Measurements from ENCODE around the gene PRICKLE2. TPM values are rescaled to one million over a fixed set of nuclear protein-coding genes. Genes with fewer than 3 reads are reported as not detected.

Gene PRICKLE2
- total RNA-seq, 1 experiment from 2014 or later, result 0.40 TPM

DNA sequence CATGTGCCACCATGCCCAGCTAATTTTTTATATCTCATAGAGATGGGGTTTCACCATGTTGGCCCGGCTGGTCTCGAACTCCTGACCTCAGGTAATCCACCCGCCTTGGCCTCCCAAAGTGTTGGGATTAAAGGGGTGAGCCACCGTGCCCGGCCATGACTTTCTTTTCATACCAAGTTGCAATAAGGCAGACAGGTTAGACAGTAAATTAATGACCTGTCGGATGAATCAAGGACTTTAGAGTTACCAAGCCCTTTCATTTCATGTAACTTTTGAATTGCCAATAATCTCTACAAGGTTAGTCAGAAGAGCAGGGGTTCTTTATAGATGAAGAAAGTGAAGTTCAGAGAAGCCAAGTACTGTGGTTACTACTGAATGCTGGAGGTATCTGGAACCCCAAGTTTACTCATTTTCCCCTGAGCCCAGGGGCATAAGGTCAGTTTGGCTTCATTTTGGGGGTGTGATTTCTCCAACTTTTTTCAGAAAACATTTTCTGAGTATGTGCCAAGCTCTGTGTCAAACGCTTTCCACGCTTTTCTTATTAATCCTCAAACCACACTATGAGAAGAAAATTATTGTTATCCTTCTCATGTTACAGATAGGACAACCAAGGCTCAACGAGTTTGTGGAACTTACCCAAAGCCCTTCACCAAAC, 11.9 kb downstream of the PRICKLE2 start:
- Histone ChIP-seq H3K36me3 (no peaks in the 10 kb centered on the region), H3K9me3 (no peaks in the 10 kb centered on the region), H3K4me3 (no peak overlapping the region), H3K27me3 (no peaks in the 10 kb centered on the region)
- DNase-seq, result no peak

DNA sequence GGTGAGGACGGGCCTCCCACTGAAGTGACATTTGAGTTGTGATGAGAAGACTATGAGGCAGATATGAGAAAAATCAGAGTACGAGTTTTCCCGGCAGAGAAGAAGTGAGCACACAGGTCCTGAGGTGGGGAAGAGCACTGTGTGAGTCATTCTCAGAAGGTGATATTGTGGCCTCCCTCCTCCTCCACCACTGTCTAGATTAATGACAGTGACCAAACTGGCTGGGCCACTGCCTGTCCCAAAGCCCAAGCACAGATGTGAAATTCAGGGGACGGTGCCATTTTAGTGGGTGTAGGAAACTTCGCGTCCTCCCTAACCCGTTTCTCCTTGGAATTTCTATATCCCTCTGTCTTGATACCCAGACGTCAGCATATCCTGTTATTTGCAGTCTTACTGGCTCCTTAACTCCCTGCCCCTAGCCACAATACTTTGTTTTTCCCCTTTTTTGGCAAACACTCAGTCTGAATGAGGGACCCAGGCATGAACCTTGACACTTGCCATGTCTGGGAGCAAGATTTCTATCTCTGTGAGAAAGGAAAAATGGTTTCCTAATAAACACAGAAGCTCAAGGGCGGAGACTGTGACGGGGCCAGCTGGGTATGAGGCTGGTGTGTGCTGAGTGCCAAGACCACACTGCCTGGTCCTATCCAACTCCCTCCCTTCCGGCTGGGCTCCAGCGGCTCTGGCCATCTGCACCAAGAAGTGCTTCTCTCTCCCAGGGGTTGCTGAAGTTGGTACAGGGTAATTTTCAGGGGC, 15.2 kb downstream of the PRICKLE2 start:
- peak; percentile 84 for DNase-seq
- no peaks in the 10 kb centered on the region for H3K9me3 ChIP-seq
- H3K36me3 ChIP-seq, result no peaks in the 10 kb centered on the region
- no peaks in the 10 kb centered on the region for H3K27me3 ChIP-seq
- H3K4me3 ChIP-seq, result no peak overlapping the region

DNA sequence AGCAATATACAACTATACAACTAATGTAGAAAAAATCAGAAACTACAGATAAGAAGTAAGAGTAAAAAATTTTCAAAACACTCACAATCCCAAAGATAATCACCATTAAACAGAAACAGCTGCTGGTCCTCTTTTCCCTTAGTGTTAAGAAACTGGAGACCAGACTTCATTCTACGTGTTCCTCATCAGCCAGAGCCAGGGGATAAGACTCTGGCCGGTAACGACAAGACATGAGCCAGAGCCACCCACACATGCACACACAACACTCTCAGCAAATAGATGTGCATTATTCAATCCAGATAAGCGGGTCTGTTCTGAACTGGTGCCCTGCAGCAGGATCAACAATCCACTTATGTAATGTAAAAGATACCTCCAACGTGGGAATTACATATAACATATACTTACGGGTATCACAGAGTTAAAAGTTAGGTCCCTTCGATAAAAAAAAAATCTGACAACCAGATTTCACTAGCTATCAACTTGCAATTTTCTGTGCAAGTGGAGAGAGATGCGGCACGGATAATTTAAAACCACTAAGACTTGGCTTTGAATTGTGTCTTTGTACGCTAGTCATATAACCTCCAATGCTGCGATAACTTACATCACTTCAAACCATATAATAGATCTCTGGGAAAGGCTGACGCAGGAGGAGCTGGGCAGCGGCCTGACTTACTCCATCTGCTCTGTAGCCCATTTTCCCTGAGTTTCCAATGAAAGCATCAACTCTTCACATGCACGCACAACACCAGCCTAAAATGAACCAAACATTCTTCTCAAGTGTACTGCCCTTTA, 17.8 kb downstream of the PRICKLE2 start:
- Histone ChIP-seq H3K36me3 (no peaks in the 10 kb centered on the region), H3K27me3 (no peaks in the 10 kb centered on the region), H3K9me3 (no peaks in the 10 kb centered on the region), H3K4me3 (no peak overlapping the region)
- DNase-seq, result peak; percentile 46

DNA sequence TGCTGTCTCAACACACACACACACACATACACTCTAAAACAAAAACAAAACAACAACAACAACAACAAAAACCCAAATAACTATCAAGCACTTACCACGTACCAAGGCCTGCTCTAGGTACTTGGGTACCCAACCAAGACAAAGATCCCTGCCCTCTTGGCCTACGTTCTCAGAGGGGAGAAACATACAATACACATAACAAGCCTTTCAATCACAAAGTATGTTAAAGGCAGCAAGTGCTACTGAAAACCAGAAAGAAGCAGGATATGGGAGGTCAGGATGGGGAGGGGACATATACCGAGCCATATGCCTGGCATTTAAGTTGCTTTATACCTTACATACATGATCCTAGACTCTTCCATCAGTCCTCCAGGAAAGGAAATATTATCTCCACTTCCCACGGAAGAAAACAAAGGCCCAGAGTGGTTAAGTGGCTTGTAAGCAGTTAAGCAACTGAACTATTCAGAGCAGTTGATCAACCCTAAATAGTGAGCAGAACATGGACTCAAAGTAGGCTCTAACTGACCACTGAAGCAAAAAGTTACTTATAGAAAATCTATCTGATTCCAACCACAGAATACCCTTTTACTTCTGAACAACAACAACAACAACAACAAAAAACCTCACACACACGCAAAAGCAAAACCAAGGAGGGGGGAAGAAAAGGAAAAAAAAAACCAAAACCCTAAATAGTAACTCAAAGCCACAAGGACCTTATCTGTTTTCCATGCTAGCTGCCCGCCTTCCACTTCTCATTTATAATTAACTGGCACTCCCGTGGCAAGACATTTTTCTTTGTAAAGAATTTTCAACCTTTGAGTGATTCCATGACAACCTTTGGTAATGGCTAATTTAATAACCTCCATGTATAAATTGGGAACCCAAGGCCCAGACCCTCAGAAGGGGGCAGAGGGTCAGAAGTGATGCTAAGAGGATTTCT, 21.0 kb downstream of the PRICKLE2 start:
- no peaks in the 10 kb centered on the region for H3K27me3 ChIP-seq
- H3K36me3 ChIP-seq, result no peaks in the 10 kb centered on the region
- H3K9me3 ChIP-seq, result no peaks in the 10 kb centered on the region
- H3K4me3 ChIP-seq, result no peak overlapping the region
- no peak for DNase-seq

DNA sequence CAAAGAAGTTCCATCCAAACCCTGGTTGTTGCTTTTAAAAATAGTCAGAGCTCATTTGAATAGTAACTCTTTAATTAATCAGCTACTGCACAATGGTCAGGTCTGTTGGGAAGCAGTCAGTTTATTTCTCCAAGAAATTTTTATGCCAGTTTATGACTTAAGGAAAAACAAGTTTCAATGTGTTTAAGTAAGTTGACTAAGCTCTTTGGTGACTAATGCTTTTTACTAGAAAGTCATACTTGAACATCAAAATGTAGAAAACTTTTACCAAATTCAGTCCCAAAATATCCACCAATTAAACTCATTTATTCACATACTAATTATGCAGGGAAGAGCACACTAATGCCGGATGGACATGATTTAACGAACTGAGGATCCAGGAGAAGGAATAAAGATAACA, 22.1 kb downstream of the PRICKLE2 start:
- H3K27me3 ChIP-seq, result no peaks in the 10 kb centered on the region
- no peak overlapping the region for H3K4me3 ChIP-seq
- H3K9me3 ChIP-seq, result no peaks in the 10 kb centered on the region
- DNase-seq, result no peak
- no peaks in the 10 kb centered on the region for H3K36me3 ChIP-seq

DNA sequence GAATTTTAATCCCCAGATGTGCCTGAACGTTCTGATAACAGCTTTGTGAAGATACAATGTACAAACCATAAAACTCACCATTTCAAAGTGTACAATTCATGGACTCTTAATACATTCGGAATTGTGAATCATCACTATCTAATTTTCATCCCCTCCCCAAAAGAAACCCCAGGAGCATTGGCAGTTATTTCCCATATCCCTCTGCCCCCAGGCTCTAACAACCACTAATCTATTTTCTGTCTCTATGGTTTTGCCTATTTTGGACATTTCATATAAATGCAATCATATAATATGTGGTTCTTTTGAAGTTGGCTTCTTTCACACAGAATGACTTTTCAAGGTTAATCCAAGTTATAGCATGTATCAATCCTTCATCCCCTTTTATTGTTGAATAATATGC, 25.3 kb downstream of the PRICKLE2 start:
- Histone ChIP-seq H3K27me3 (no peaks in the 10 kb centered on the region), H3K9me3 (no peaks in the 10 kb centered on the region), H3K36me3 (no peaks in the 10 kb centered on the region), H3K4me3 (no peak overlapping the region)
- no peak for DNase-seq

DNA sequence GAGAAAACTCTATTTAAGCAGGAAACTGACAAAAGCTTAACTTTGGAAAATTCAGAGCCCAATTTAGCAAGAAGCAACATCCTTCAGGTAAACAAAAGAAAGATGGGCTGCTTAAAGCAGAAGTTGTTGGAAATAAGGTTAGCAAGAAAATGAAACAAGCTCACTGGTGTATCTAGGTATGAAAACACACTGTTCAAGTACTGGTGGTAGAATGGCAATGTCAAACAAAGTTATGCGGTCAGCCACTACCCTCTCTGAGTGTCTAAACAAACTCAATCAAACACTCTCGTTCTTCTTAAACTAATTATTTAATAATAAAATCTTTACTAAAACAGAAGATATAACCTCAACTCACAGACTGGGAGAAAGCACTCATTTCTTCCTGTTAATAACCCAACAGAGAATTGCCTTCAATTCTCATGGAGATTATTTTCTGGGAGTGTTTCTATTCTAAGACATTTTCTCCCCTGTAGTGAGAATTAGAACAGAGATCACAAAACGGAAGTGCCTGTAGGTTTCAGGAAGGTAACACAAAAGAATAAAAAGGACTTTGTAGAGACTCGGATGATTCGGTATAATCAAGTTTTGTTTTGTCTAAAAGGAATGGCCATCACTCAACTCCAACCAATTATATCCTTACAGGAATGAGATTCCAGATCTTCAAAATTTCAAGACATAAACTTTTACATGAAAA, 28.9 kb downstream of the PRICKLE2 start:
- H3K27me3 ChIP-seq, result no peaks in the 10 kb centered on the region
- H3K4me3 ChIP-seq, result no peak overlapping the region
- DNase-seq, result no peak
- H3K36me3 ChIP-seq, result no peaks in the 10 kb centered on the region
- no peaks in the 10 kb centered on the region for H3K9me3 ChIP-seq

DNA sequence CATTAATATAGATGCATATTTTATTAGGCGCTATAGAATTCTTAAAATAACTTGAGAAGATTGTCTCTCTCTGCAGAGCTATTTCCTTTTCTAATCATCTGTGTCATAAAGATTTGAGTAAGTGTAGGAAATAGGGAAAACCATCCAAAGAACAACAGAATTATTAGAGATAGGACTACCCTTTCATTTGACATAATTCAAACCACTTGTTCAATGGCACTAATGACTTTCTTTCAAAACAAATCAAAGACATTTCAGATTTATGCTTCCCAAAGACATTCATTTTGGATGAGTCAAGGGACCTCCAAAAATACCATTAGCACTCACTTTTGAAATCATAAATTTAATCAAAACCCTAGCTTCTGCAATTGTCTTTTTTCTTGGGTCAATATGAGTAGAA, 29.5 kb downstream of the PRICKLE2 start:
- no peak for DNase-seq
- Histone ChIP-seq H3K4me3 (no peak overlapping the region), H3K9me3 (no peaks in the 10 kb centered on the region), H3K36me3 (no peaks in the 10 kb centered on the region), H3K27me3 (no peaks in the 10 kb centered on the region)

DNA sequence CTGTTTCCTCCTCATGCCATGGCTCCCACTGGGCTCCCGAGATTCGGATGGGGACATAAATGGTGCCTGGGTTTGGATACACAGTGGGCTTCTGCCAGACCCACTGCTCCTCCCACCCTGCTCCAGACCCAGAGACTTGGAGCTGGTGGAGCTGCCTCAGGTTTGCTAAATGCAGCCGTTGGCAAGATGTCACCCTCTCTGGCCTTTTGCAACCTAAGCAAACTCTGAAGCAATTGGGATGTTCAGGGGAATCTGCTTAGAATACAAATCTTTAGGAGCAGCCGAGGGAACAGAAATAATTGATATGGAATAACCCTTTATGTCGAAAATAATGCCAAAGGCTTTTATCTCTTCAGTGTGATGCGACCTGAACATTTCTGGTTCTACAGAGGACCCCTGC, 33.4 kb downstream of the PRICKLE2 start:
- Histone ChIP-seq H3K36me3 (no peaks in the 10 kb centered on the region), H3K9me3 (no peaks in the 10 kb centered on the region), H3K4me3 (no peak overlapping the region), H3K27me3 (no peaks in the 10 kb centered on the region)
- DNase-seq, result no peak

DNA sequence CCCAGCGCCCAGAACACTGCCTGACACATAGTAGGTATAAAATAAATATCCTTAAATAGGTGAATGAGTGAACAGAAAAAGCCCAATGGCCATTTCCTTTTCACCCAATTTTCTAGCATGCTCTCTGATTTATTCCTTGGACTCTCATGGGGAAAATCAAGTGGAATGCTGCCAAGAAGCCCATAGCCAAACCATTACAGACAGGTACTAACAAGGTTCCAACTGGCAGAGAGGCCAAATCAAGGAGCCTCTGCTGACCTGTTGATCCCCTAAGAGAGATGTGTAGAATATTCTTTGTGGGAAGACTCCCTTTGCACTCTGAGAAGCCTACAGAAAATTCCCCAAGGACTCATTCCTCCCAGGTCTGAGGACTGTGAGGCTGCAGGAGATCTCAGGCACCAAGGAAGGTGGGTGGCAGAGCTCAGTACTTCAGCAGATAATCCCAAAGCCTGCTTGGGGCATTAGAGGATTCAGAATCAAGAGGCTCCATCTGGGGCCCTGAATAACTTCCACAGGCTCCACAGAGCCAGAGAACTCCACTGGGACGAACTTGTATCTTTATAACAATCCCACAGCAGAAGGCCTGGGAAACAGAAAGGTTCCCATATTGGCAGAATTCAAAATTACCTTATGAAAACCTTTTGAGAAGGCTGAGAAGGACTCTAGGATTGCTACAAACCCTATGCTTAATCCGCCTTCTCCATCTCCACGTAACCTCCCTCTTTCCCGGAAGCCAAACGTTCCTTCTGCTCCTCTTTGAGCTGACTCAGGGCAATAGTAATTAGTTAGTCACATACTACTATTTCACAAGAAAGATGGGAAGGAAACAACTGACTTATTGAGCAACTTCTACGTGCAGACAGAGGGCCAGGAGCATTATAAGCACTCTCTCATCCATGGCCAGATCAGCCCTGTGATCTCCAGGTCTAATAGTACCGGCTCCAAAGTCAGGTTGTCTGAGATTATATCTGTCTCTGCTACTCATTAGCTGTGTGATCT, 34.5 kb downstream of the PRICKLE2 start:
- DNase-seq, result peak; percentile 11
- Histone ChIP-seq H3K4me3 (no peak overlapping the region), H3K36me3 (no peaks in the 10 kb centered on the region), H3K9me3 (no peaks in the 10 kb centered on the region), H3K27me3 (no peaks in the 10 kb centered on the region)

DNA sequence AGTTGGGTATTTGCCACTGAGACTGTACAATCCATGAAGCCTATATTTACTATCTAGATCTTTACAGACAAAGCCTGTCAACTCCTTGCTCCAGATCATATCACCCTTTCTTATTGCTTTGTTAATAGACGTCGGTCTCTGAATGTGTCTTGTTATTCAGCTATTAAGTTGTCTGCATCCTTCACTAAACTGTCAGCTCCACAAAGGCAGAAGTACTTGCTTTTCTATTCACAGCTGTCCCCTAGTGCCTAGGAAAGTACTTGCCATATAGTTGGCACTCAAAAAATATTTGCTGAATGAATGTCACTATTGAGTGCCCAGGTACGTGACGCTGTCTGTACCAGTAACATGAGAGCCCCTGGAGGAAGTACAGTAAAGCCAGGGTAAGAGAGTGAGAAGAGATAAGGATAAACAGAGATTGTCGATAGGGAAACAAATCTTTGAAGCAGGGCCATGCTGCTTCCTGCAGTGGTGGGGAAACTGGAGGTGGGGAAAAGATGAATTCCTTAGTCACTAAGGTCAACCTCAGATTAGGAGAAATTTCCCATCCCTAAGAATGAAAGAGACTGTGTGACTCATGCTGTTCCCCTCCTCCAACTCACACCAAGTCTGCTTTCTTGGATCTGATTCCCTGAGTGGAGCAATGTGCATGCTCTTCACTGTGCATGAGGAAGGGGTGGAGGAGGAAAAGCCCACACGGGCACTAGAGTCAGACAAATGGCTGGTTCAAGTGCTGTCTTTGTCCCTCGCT, 36.3 kb downstream of the PRICKLE2 start:
- Histone ChIP-seq H3K4me3 (no peak overlapping the region), H3K27me3 (no peaks in the 10 kb centered on the region), H3K9me3 (no peaks in the 10 kb centered on the region), H3K36me3 (no peaks in the 10 kb centered on the region)
- peak; percentile 45 for DNase-seq

DNA sequence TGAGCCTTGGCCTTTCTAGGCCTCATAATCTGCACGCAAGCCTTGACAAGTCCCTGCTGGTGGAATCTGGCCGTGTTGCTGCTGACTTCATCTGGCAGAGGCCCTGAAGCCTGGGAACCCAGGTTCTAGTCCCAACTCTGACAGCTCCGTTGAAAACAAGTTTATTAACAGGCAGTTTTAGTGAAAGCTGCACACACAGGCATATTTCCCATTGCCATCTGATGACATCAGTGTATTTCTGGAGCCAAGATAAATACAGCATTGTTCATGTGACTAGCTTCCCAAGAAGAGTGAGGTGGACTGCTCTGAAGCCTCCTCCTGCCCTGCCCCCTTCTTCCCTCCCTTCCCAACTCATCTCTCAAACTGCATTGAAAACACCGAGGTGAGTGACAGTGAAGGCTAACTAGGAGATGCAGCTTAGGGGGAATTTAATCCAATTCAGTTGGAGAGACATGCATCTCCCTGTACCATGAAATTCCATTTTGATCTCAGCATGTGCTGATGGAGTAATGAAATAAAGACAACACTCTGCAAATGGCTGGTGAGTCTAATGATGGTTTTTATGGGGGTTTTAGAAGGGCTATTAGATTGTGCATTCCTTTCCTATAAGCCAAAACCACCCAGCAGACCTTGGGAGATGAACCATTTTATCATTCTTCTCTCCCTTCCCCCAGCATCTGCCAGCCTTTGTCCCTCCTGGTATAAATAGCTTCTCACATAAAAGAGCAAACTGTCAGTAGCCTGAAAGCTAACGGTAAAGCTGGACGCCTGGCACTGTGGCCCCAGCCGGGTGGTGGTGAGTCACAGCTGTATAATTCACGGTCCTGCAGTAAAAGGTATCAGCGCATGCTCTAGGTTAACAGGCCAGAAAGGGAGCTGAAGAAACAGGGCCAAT, 38.0 kb downstream of the PRICKLE2 start:
- no peak overlapping the region for H3K4me3 ChIP-seq

DNA sequence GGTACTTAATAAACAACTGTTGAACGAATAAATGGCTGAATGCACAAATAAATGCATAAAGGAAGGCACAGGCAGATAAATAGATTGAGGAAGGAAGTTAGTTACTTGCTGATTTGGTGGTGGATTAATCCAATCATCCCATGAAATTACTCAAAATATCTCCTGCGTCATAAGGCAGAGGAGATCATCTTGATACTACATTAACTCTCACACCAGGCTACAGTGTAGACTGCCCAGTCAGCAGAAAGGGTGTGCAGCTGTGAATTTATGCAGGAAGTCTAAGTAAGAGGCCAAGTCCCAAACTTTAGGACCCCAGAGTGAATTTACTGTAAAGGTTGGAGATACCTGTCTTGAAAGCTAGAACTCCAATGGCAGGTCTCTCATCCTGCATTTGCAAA, 38.6 kb downstream of the PRICKLE2 start:
- Histone ChIP-seq H3K36me3 (no peaks in the 10 kb centered on the region), H3K27me3 (no peaks in the 10 kb centered on the region), H3K9me3 (no peaks in the 10 kb centered on the region), H3K4me3 (no peak overlapping the region)
- no peak for DNase-seq

More for the DNA sequence above, 38.0 kb downstream of the PRICKLE2 start:
- Histone ChIP-seq H3K36me3 (no peaks in the 10 kb centered on the region), H3K9me3 (no peaks in the 10 kb centered on the region), H3K27me3 (no peaks in the 10 kb centered on the region)
- peak; percentile 85 for DNase-seq
